Amniotic stem cell (primary cell): ENCODE data around the gene KCNMA1.

Experiments used
- DNase-seq: peaks from one replicate; lab custom pipeline; 2025; lab: John Stamatoyannopoulos, UW

KCNMA1 gene

GRCh38 chr10:77072836-77073662, 564.6 kb downstream of the KCNMA1 start:
- DNase-seq: no peak

GRCh38 chr10:77072361-77072835, 565.2 kb downstream of the KCNMA1 start:
- DNase-seq: no peak

- DNase-seq: no peak
Measured at GRCh38 chr10:77071956-77072355, 565.7 kb downstream of the KCNMA1 start.

- no peak for DNase-seq
Measured at GRCh38 chr10:77071001-77071511, 566.6 kb downstream of the KCNMA1 start.

DNA sequence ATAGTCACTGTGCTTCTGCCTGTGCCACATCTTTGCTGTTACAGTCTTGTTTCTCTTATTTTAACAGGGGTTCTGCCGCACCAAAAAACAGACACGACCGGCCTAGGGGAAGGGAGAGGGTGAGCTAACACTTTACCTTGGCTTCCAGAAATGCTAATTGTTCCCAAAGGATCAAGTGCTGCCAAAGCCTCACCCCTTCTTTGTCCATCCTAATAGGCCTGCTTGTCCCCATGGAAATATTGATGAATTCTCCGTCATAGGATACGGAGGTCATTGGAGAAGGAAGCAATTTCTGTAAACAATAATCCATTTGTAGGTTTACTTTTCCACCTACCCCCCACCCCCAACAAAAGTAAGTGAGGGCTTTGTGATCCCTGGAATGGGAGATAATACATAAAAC, 567.3 kb downstream of the KCNMA1 start:
- no peak for DNase-seq

DNA sequence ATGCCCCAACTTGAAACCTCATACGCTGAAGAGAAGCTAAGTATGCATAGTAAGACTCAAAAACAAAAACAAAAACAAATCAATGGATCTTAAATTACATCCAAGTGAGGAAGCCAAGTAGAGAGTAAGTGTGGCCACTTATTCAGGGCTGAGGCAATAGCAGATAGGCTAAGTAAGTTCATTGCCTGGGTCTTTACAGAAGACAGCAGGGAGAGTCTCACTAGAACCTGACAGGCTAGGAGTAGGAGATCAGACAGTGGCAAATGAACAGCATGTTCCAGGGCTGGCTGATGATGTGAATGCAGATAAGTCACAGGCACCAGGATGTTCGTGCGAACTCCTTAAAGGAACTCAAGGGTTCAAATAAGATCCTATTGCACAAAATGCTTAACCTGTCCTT, 568.6 kb downstream of the KCNMA1 start:
- no peak for DNase-seq

DNA sequence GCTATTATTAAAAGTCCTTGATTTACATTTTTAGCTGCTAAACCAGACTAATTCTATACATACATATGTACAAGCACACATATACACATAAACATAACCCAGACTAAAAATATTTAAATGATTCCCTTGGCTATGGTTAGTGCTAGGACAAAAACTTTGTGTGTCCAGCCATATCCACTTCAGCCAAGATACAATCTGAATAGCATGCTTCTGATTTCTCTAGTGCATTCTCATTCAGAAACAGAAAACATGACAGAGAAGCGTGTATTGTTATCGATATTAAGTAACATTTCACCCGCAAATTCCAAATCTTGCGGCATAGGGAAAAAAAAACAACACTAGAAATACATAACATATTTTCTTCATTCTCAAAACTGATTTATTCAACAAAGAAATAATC, 569.3 kb downstream of the KCNMA1 start:
- DNase-seq: no peak

DNA sequence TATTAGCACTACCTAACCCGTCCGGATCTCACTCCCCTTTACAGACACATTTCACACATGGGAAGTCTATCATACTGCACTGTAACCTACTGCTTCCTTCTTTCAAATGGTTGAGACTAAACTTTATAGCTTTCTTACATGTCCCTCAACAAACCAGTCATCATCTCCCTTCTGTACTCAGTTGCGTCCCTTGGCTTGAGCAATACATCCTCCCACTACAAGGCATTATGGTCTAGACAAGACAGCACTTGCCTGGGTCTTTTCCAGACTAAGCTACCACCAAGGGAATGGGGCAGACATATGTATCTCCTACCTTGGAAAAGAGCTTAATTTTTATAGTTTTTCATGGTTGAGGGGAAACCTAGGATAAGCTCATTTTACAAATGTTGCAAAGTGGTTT, 575.2 kb downstream of the KCNMA1 start:
- DNase-seq: no peak

GRCh38 chr10:77060913-77061312, 576.7 kb downstream of the KCNMA1 start:
- DNase-seq: no peak

DNA sequence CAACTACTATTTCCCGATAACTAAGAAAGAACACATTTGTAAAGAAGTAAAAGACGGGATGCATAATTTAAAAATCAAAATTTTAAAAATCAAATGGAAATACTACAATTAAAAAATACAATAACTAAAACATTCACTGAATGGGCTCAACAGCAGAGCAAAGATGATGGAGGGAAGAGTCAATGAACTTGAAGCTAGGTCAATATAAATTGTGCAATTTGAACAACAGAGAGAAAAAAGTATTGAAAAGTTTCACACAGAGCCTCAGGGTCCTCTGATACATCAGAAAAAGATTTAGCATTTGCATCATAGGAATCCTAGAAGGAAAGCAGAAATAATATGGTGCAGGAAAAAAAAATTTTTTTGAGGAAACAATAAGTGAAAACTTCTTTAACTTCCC, 581.0 kb downstream of the KCNMA1 start:
- no peak for DNase-seq

DNA sequence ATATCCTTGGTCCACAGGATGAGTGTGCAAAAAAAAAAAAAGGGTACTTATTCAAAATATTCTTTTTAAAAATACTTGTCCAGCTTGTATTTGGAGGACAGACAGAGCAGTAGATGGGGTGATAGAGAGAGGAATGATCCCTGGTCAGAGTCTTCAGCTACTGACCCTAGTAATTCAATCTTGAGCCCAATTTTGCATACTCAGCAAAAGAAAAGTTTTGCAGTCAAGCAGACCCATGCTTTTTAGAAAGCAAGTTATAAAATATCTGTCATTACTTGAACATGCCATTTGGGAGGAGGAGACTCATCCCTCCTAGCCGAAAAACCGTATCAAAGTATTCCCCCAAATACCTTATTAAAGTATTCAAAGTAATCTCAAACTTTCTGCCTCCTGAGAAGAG, 585.0 kb downstream of the KCNMA1 start:
- no peak for DNase-seq

- DNase-seq: no peak
Measured at GRCh38 chr10:77051837-77052236, 585.8 kb downstream of the KCNMA1 start.

GRCh38 chr10:77049896-77050295, 587.7 kb downstream of the KCNMA1 start:
- DNase-seq: no peak

DNA sequence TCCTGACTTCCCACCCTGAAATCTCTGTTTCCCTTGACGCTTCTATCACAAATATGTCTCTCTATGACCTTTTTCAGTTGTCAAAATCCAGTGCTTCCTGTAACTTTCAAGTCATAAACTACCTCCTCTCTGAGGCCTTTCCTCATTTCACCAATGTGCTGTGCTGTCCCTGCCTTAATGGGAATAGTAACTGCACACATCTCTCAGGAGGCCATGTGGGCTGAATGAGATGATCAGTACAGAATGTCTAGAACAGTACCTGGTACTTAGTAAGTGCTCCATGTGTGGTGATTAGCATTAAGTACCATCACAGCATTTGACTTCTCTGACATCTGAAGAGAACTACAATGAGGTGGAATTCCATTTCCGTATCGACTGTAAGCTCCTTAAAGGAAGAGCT, 588.5 kb downstream of the KCNMA1 start:
- no peak for DNase-seq

- no peak for DNase-seq
Measured at GRCh38 chr10:77045085-77045484, 592.5 kb downstream of the KCNMA1 start.

- DNase-seq: no peak
Measured at GRCh38 chr10:77043420-77043763, 594.2 kb downstream of the KCNMA1 start.

DNA sequence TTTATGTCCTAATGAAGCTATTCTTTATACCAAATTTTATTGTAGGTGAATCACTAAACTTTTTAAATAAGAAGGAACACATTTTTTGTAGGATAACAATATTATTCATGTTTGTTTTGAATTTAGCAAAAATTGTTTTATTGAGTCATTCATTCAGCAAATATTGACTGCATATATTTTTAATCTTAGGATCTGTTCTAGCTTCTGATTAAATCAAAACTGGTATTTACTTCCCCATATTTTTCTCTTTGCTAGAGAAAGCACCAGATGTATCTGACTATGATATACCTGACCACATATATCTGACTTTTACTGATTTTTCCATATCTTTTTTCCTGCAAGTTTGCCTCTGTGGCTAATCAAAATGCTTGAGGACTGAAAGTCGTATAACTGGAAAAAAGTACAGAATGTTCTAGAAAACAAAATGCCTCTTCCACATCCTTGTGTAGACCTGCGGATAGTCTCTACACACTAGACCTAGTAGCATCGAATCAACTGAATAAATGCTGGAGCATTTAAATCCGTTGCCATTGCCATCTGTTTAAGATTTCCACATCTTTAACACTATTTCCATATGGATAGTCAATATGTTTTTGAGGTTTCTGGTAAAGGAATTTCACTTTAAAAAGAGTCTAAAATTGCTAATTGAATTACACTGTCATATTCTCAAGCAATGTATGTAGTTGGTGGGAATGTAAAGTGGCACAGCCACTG, 594.7 kb downstream of the KCNMA1 start:
- DNase-seq: no peak

- no peak for DNase-seq
Measured at GRCh38 chr10:77041636-77042258, 595.9 kb downstream of the KCNMA1 start.

GRCh38 chr10:77038407-77038806, 599.2 kb downstream of the KCNMA1 start:
- DNase-seq: no peak

GRCh38 chr10:77037735-77038403, 599.7 kb downstream of the KCNMA1 start:
- DNase-seq: no peak

DNA sequence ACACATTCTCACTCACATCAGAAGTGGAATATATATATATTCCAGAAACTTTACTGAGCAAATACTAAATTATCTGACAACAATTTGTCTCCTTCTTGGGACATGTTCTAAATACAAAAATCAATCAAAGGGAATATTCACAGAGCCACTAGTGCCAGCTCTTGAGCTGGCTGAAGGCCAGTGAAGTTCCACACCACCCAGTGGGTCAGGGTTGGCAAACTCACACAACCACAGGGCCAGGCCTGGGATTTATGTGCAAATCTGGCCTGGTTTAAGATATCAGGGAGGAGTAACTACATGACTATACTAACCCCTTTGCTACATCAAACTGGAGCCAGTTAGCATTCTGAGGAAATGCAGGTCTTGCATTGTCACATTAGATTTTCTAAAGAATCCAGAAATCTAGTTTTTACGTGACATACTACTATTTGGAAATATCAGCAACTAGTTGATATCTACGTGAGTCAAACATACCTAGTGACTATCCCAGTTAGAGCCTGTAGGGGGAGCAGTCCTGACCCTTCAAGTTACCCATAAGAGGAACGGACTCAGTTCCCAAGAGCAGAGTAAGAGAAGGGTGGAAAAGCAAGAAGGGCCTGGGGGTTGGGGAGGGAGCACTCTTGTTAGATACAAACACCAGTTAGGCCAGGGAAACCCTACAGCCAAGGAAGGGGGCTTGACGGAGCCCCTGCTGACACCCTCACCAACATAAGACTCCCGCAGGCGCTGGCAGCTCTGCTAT, 600.4 kb downstream of the KCNMA1 start:
- DNase-seq: no peak

GRCh38 chr10:77036276-77036675, 601.3 kb downstream of the KCNMA1 start:
- no peak for DNase-seq
